ENCODE data around the gene LMOD1. TPM values are rescaled to one million over a fixed set of nuclear protein-coding genes. Genes with fewer than 3 reads are reported as not detected.

The LMOD1 gene
- polyA plus RNA-seq, 1 of the 3 experiments (the other 2 are of a cell fraction), result 2.7 TPM

- no peak overlapping the region for H2AFZ ChIP-seq (ENCODE audit: low read depth)
- no peaks in the 10 kb centered on the region for H3K79me2 ChIP-seq (ENCODE audit: insufficient read depth)
- no peak overlapping the region for H3K27ac ChIP-seq (ENCODE audit: low read depth in 2 of 2, low read length in 1 of 2)
- POLR2A ChIA-PET, result interaction anchor here (1.4 kb wide), 1 partner anchor 64 kb away, joined by 3 read pairs; the partner anchor contains the start of gene TIMM17A
- no peaks in the 10 kb centered on the region for H3K9me2 ChIP-seq
- peaks cover 11 to 18% of the 10 kb centered on the region in 2 experiments; a peak in 2 of 4 replicates for H3K4me1 ChIP-seq (ENCODE audit: control insufficient read depth in 1 of 2, insufficient read depth in 2 of 2, low read depth in 1 of 2, low read length in 1 of 2)
- H3K9me3 ChIP-seq, result no peaks in the 10 kb centered on the region
- no peaks in the 10 kb centered on the region for H4K20me1 ChIP-seq (ENCODE audit: insufficient read depth)
- H3K27me3 ChIP-seq (ENCODE audit: insufficient read depth), result no peaks in the 10 kb centered on the region
- H3F3A ChIP-seq (replicated peaks; ENCODE audit: insufficient read depth), result peaks cover 7% of the 10 kb centered on the region
- CTCF ChIA-PET, result interaction anchor here (0.9 to 14.7 kb wide), 4 partner anchors 15 to 242 kb away, joined by 3 to 344 read pairs (median 113); no protein-coding TSS in a partner anchor
- no peak for DNase-seq
- H3K4me2 ChIP-seq, result no peak overlapping the region
- 97% methylated on average over 3 of the region's 3 CpGs for WGBS (ENCODE audit: low lambda C conversion rate)
- H3K36me3 ChIP-seq (replicated peaks in 1 of 2; ENCODE audit: control insufficient read depth in 1 of 2, insufficient read depth in 2 of 2, low read length in 1 of 2), result peaks cover 0 to 2% of the 10 kb centered on the region in 2 experiments
- no peak overlapping the region for H3K4me3 ChIP-seq (ENCODE audit: low read depth in 2 of 2, low read length in 1 of 2)
- no peak for TF ChIP-seq EZH2phosphoT487 (IDR thresholded peaks at IDR 0.05; ENCODE audit: borderline replicate concordance, low read depth)
- H3K9ac ChIP-seq, result no peak overlapping the region
Observed at GRCh38 chr1:201890806-201891450, 55.4 kb downstream of the LMOD1 start.

- H3K27ac ChIP-seq (ENCODE audit: low read depth in 2 of 2, low read length in 1 of 2), result no peak overlapping the region
- H3K36me3 ChIP-seq (replicated peaks in 1 of 2; ENCODE audit: control insufficient read depth in 1 of 2, insufficient read depth in 2 of 2, low read length in 1 of 2), result peaks cover 0 to 2% of the 10 kb centered on the region in 2 experiments
- POLR2A ChIA-PET, result no interaction called here
- no peak overlapping the region for H3K9ac ChIP-seq
- no peaks in the 10 kb centered on the region for H4K20me1 ChIP-seq (ENCODE audit: insufficient read depth)
- no peak for TF ChIP-seq MEF2A (IDR thresholded peaks at IDR 0.05; ENCODE audit: borderline replicate concordance, low read depth)
- TF ChIP-seq USF2 (IDR thresholded peaks at IDR 0.05; ENCODE audit: borderline replicate concordance, low read depth, low read length), result no peak
- no peak for TF ChIP-seq FOXM1 (IDR thresholded peaks at IDR 0.05; ENCODE audit: low read depth)
- TF ChIP-seq RAD21 (IDR thresholded peaks at IDR 0.05; ENCODE audit: low read length), result no peak
- TF ChIP-seq USF1 (IDR thresholded peaks at IDR 0.05; ENCODE audit: borderline replicate concordance, low read depth), result no peak
- no peak for TF ChIP-seq POLR2AphosphoS5 (IDR thresholded peaks at IDR 0.05; ENCODE audit: low read depth, low read length)
- no peak for TF ChIP-seq CHD2 (IDR thresholded peaks at IDR 0.05; ENCODE audit: low read length, partially characterized antibody)
- no peak for TF ChIP-seq FOSL2 (IDR thresholded peaks at IDR 0.05; ENCODE audit: borderline replicate concordance, low read depth)
- no peak for TF ChIP-seq JUND (IDR thresholded peaks at IDR 0.05)
- no peak for TF ChIP-seq TCF12 (IDR thresholded peaks at IDR 0.05)
- no peak for TF ChIP-seq EZH2phosphoT487 (IDR thresholded peaks at IDR 0.05; ENCODE audit: borderline replicate concordance, low read depth)
- TF ChIP-seq RCOR1 (IDR thresholded peaks at IDR 0.05; ENCODE audit: low read length), result no peak
- no peak for TF ChIP-seq RXRA (IDR thresholded peaks at IDR 0.05; ENCODE audit: borderline replicate concordance, low read depth)
- H3K9me2 ChIP-seq, result no peaks in the 10 kb centered on the region
- H3K9me3 ChIP-seq, result no peaks in the 10 kb centered on the region
- WGBS (ENCODE audit: low lambda C conversion rate), result 90% methylated on average over 5 of the region's 7 CpGs
- no peak for DNase-seq
- H3K27me3 ChIP-seq (ENCODE audit: insufficient read depth), result no peaks in the 10 kb centered on the region
- H3K4me3 ChIP-seq (ENCODE audit: low read depth in 2 of 2, low read length in 1 of 2), result no peak overlapping the region
- H3K4me1 ChIP-seq (ENCODE audit: control insufficient read depth in 1 of 2, insufficient read depth in 2 of 2, low read depth in 1 of 2, low read length in 1 of 2), result peaks cover 15 to 19% of the 10 kb centered on the region in 2 experiments; a peak in 3 of 4 replicates
- H3K4me2 ChIP-seq, result peak overlapping the region; percentile 92; the same call in 1 of the 2 replicates
- no peak overlapping the region for H2AFZ ChIP-seq (ENCODE audit: low read depth)
- CTCF ChIA-PET, result interaction anchor here (0.9 to 14.7 kb wide), 5 partner anchors 15 to 243 kb away, joined by 4 to 344 read pairs (median 9); no protein-coding TSS in a partner anchor
- H3F3A ChIP-seq (replicated peaks; ENCODE audit: insufficient read depth), result peaks cover 5% of the 10 kb centered on the region
- no peaks in the 10 kb centered on the region for H3K79me2 ChIP-seq (ENCODE audit: insufficient read depth)
Observed at GRCh38 chr1:201890223-201890622, 56.1 kb downstream of the LMOD1 start.
